ENCODE measurements around the gene CHRM4.

Gene CHRM4

DNA sequence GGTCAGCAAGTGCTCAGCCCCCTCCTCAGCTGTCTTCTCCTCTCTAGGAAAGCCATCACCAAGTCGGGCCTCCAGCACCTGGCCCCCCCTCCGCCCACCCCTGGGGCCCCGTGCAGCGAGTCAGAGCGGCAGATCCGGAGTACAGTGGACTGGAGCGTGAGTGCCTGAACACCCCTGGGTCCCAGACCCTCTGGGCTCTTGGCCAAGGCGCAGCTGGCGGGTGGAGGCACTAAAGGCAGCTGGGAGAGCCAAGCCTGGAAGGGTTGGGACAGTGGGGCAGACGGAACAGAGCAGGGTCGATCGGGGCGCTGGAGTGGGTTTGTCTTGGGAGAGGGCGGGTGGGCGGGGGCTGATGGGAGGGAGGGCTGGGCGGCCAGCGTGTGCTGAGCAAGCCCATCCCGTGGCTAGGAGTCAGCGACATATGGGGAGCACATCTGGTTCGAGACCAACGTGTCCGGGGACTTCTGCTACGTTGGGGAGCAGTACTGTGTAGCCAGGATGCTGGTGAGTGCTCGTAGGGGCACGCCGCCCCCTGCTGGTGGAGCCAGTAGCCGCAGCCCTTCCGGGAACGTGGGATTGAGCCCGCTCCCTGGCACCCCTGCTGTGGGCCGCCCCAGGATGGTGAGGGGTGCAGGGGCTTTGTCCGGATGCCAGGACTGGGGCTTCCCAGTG lies 24.2 kb downstream of the CHRM4 start:
- no peak for DNase-seq

DNA sequence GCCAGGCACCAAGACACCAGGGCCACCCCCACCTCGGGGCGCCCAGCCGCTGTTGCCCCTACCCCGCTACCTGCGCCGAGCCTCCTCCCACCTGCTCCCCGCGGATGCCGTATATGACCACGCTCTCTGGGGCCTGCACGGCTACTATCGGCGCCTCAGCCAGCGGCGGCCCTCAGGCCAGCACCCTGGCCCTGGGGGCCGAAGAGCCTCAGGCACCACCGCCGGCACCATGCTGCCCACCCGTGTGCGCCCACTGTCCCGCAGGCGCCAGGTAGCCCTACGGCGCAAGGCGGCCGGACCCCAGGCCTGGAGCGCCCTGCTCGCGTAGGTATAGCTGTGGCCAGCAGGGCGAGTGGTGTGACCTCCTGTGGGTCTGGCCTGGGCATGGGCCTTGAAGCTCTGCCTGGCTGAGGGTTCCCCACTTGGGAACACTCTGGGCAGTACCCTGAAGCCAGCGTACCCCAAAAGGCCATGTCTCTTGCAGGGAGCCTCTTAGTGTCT lies 24.9 kb downstream of the CHRM4 start:
- DNase-seq: no peak

DNA sequence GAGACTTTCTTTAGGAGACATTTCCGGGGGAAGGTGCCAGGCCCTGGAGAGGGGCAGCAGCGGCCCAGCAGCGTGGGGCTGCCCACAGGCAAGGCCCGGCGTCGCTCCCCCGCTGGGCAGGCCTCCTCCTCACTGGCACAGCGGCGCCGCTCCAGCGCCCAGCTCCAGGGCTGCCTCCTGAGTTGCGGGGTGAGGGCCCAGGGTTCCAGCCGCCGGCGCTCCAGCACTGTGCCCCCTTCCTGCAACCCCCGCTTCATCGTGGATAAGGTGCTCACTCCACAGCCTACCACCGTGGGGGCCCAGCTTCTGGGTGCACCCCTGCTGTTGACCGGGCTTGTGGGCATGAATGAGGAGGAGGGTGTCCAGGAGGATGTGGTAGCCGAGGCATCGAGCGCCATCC lies 25.3 kb downstream of the CHRM4 start:
- no peak for DNase-seq

DNA sequence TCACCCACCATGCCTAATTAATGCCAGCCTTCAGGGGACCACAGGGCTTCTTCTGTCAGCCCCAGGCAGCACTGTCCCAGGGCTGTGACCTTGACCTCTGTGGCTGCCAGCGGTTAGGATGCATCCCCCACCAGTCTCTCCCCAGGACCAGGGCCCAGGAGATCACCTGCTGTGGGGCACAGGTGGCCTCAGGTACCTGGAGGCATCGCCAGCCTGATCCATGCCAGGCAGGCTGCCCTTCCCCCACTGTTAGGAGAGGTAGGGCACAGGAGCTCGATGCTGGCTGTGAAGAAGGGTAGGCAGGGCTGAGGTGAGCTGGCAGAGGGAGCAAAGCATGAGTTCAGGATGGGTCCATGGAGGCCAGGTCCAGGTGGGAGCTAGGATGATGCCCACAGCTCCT lies 26.8 kb downstream of the CHRM4 start:
- DNase-seq: no peak

DNA sequence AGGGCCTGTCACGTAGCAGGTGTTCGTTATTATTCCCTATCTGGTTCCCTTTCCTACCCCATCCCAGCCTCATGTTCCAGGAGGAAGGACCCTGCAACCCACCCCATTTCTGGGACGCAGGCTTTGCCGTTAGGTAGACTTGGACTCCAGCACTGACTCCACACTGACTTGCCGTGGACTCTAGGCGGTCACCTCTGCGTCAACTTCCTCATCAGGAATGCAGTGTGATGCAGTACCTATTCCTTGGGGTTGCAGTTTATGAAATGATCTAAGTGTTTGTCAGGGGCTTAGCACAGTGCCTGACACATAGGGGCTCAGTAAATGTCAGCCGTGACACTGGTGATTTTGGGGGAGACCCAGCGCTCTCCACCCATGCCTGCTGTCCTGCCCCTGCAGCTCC lies 27.5 kb downstream of the CHRM4 start:
- no peak for DNase-seq

DNA sequence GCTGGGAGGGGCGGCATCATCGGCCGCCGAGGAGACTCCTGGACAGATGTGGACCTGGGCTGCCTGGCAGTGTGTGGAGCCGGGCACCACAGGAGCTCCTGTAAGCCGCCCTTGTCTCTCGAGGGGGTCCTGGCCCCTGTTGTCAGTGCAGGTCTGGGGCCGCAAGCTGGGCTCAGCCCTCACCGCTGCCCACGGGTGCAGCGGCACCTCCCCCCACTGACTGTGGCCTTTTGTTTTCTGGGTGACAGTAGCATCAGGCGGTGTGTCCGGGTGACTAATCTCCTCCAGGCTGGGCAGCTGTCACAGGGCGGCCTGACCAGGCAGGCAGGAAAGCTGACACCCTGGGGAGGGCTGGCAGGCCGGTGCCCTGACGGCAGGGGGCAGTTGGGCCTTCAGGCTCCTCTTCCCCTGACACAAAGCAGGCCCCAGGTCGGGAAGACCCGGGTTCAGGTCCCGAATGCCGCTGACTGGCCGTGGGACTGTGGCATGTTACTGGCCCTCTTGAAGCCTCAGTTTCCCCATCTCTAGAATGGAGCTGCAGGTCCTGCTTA lies 28.0 kb downstream of the CHRM4 start:
- no peak for DNase-seq

DNA sequence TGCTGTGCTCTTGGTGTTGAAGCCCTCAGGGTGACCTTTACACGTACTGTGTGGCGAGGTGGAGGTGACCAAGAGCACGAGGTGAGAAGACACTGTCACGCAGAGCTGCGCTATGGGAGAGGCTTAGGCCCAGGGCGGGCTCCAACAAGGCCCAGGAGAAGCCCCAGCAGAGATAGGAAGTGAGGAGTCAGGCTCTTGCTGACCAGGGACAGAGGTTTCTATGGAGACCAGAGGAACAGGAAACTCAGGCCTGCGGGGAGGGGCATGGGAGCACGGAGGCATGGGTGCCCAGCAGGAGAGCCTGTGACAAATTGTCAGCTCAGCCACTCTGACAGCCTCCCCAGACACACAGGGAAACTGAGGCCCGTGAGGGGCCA lies 28.6 kb downstream of the CHRM4 start:
- DNase-seq: no peak

DNA sequence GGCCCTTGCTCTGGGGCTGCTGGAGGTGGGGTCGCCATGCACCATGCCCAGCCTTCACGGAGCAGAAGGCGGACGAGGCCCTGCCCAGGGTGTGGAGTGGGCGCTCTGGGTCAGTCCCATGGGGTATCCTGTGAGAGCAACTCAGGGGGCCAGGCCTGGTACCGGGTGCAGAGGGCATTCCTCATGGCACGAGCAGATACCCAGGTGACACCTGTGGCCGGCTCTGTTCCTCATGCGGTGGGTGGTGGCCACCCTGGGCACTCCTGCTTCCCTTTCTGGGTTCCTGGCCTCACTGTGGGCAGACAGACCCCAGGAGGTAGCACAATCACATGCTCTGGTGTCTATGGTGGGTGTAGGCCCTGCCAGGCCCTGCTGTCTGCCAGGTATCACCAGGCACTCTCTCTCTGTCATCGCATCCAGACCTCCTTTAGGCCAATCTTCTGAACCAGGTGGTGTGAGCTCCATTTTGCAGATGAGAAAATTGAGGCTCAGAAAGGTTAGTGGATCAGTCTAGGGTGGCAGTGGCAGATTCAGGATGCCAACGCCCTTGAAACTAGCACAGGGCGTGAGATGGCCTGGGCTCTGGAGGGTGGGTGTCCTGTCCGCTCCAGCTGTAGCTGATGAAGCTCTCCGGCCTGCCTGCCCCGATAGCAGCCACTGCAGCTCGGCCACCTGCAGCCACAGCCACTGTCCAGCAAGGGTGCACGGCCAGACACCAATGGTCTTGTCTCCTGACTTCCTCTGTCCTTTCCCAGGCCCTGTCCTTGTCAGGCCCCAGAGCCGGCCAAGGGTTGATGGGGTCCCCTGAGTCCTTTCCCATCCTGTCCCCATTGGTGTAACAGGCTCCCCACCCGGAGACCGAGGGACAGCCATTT lies 29.2 kb downstream of the CHRM4 start:
- DNase-seq: no peak

DNA sequence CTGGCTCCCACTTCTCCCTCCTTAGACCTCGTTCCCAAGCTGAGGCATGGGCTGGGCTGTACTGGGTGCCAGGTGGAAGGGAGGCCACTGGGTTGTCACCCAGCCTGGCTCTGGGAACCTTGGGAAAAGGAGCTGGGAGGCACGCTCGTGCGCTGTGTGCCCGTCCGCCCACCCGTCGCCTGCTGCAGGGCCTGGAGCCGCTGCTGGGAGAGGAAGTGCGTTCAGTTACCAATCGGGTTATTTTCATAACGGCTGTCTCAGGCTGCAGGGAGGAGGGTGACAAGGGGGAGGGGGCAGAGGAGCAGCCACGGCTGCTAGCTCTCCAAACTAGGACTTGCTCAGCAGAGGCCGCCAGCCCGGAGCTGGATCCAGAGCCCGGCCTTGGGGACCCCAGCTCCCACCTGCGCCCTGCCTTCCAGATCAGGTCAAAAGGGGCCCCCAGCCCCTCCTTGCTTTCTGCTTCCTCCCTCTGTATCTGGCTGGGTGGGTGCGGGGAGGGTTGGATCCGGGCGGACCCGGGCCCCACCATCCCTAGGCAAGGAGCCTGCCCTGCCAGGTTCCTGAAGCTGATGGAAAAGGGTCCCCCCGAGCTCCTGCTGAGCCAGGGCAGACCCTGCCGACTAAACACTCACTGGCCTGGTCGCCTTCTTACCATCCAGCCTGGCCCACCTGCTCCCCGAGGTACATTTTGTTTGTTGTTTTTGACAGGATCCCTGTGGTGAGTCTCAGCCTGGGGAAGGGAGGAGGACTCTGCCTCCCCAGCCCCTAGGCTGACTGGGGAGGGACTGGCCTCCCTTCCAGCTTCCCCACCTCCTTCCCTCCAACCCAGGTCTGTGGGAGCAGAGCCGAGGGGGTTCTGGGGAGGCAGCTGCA lies 30.1 kb downstream of the CHRM4 start:
- no peak for DNase-seq

DNA sequence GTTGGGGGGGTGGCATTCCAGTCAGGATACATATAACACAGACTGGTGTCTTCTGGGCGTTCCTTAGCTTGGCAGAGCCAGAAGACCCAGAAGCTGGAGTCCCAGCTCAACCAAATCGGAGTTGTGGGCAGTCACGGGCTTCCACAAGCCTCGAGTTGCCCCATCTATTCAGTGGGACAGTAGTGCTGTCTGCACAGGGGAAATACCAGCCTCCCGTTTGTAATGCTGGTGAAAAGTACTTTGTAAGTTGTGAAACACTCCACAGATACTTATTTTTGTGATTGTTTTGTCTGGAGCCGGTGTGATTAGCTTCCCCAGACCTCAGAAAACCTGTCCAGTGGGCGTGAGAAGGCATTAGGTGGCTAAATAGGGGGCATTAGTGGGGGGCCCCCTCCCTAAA lies 30.7 kb downstream of the CHRM4 start:
- no peak for DNase-seq

DNA sequence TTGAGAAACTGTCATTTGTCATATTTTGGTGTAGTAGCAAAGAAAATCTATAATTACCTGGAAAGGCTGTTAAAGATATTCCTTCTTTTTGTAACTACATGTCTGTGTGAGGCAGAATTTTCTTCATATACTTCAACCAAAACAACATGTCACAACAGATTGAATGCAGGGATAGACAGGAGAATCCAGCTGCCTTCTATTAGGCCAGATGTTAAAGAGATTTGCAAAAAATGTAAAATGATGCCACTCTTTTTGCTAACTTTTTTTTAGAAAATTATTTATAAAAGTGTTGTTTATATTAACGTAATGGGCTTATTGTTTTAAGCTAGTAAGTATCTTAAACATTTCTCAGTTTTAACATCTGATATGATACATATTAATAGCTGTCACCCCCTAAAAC lies 31.6 kb downstream of the CHRM4 start:
- no peak for DNase-seq

DNA sequence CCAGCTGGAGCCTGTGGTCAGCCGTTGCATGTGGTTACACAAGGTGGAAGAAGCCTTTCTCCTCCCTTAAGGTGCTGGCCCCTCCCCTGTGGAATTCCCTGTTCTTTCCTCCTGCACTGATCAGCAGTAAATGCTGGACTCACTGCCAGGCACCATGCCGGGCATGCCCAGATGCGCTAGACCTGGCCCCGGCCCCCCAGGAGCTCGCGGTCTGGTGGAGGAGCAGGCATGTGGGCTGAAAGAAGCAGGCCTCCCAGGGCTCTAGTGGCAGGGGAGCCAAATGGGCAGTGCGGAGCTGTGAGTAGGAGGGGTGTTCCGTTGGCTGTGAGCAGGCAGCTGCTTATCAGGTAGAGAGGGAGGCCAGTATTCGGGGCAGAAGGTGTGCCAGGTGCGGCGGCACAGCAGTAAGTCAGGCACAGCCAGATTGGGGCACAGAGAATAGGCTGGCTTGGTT lies 34.1 kb downstream of the CHRM4 start:
- no peak for DNase-seq

DNA sequence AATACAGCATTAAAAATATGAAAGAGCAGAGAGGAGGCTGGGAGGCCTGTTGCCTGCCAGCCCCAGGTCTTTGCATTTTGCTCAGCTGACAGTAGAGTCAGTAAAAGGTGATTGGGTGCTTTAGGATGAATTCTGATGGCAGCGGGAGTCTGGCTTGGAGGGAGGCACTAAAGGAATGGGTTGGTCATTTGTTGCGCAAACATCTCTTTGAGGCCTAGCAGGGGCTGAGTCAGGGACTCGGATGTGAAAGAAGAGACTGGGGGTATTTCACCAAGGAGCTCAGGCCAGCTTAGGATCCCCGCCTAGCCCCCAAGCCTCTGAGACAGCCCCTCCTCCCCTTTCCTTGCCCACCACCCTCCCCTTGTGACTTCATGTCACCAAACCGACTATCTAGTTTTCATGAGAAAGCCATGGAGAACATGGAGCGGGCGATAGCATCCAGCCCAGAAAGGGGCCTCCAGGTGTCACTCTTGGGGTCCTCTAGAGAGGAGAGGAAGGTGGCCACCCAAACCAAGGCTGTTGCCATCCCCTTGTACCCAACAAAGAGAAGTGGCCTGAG lies 34.6 kb downstream of the CHRM4 start:
- DNase-seq: no peak

DNA sequence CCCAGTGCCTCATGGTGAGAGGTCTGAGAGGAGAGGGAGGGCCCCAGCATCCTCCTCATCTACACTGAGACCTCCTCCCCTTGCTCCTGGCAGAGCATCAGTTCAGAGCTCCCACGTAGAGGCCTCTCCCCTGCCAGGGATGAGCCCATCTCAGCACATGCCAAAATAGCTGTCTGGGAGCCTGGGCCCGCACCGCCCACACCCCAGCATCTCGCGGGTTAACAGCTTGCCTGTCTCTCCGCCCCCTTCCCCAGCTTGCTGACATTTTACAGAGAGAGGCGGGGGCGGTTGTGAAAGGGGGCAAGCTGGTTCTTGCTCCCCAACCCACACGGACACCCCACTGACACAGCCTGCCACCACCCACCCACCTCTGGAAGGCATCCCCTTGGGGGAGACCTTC lies 37.9 kb downstream of the CHRM4 start:
- no peak for DNase-seq

DNA sequence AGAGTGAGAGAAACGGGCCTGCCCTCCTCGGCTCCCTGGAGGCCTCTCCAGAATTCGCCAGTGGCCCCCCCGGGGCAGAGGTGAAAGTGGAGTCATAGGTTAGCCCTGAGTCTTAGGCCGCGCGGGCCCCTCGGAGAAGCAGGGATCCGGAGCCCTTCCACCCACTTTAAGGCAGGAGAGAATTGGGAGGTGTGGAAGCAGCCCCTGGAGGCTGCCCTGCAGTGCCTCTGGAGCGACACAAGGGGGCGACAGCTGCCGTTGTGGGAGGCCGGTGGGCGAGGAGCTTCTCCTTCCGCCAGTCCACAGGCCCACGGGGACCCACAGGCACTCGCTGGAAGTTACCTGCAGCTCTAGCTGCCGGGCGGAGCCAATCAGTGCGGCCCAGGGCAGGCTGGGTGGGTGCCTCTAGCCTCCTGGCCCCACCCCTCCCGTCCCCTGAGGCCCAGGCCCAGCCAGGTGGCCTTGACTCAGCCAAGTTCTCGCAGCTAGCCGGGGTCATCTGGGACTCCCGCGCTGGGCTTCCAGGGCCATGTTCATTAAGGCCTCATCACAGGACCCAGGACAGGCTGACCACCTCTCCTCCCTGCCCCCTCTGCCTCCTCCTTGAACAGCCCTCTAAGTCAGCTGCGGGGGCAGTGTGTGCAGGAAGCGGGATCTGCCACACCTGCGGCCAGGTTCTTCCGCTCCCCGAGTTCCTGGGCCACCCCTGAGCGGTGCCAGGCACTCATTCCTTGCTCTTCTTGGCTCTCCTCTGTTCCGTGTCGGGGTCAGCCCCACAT lies 39.3 kb downstream of the CHRM4 start:
- DNase-seq: no peak

DNA sequence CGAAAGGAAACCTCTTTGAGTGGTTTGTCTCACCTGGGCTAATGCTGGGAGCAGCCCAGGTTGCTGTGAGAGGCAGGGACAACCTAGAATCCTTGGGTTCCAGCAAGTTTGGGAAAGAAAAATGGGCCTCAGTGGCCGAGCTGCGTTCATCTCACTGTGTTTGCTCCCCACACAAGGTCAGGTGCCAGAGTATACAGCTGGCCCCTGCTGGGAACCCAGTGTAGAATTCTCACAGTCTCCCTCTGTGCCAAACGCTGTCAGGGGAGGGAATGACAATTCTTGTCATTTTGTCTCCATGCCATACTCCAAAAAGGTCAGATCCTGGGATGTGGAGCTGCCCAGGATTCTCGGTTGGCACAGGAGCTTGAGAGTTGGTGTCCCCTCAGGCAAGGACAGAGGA lies 40.0 kb downstream of the CHRM4 start:
- no peak for DNase-seq

DNA sequence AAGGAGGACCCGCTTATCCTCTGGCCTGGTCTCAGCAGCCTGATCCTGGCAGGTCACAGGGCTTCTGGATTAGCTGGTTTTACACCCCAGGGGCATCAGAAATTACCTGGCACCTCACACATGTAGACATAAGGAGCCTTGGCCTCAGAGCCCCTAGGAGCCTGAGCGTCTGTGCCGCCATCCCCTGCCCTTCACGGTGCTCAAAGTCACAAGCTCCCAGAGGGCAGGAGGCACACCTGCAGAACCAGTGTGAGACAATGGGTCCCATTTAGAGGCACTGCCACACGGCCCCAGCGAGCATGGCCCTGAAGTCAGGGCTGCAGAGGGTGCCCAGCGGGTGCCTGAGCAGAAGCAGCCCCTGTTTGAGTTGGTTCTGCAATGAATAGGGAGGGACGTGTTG lies 40.4 kb downstream of the CHRM4 start:
- no peak for DNase-seq

DNA sequence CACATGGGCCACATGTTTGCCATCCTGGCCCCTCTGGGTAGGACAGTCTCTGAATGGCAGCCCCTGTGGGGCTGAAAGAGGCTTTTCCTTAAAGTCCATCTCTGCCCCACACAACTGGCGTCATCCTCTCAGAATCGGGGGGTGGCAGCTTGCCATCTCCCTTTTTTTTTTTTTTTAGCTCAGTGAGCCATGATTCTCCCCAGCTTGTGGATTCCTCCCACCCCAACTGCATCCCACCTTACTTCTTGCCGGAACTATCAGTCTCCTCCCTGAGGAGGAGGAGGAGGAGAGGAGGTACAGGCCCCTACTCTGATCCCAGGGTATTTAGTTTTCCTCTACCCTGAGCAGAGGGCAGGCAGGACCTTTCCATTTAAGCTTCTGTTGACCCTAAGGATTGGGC lies 40.9 kb downstream of the CHRM4 start:
- DNase-seq: no peak

DNA sequence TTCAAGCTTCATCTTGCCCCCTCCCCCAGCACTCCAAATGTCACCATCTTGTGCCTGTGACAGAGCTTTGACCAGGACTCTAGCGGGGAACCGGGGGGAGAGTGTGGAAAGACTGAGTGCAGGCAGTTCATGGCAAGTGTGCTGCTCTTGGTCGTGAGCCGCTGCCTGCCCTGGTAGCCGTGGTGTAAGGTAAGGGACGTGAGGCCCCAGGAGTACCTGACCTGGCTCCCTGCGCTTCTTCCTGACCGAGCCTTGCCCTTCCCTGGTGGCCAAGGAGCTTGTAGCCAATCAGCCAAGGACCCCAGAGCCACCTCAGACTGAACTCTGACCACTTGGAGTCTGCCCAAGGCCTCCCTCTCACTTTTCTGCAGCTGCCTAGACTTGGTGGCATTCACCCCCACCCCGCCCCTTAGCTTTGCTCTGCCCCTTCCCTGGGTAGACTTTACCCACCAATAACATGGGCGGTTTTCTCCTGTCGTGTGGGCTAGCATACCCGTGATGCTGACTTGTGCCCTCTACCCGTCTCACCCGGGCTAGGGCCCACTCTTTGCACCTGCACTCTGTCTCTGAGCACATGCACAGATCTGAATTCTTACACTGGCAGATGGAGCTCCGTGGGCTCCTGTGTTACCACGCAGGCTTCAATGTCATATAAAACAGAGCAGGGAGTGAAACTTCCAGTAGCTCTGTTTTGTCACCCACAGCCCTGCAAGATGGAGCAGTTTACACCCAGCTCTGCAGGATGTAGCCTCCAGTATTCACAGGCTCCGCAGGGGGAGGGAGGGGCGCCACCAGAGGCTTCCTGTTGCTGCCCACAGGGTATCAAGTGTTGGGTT lies 42.8 kb downstream of the CHRM4 start:
- no peak for DNase-seq

DNA sequence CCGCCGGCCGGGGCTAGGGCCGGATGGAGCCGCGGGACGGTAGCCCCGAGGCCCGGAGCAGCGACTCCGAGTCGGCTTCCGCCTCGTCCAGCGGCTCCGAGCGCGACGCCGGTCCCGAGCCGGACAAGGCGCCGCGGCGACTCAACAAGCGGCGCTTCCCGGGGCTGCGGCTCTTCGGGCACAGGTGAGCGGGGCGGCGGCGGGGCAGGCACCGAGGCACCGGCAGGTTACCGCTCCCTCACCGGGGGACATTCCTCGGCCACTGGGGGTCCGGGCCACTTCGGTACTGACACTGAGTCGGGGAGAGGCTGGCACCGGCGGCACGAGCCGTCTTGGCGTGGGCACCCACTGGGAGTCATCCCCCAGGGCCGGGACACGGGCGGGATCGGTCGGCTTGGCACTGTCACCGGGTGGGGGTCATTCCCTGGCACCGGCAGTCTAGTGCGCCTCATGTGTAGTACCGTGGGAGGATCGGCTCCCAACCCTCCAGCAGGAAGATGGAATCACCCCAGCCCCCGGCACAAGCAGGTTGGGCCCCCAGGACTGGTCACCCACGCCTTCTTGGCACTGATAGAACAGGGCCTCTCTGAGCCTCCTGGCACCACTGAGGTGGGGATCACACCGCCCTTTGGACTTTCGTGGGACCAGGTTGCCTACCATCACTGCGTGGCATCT lies 43.8 kb downstream of the CHRM4 start:
- DNase-seq: no peak
